Gastrocnemius medialis (tissue), 4 donors: ENCODE results near the gene EFNB2.

Experiments
- CTCF ChIP-seq, 5 experiments: fragments of 450-650 bp in 3 of 5; fragments of 200-600 bp in 2 of 5; sonication (generic) in 2 of 5; IDR thresholded peaks in 4 of 5; conservative IDR thresholded peaks in 1 of 5; 1 replicate in 4 of 5; 2 replicates in 1 of 5; pipeline ENCODE4 v1.5.1; 2016 to 2019; ENCODE audit warnings: antibody characterized with exemption in 5 of 5, mild to moderate bottlenecking in 3 of 5, moderate library complexity in 3 of 5
- POLR2A ChIP-seq, 2 donors: fragments of 450-650 bp; IDR thresholded peaks; one replicate each; pipeline ENCODE4 v1.6.1; 2017; ENCODE audit warnings: antibody characterized with exemption in 2 of 2, mild to moderate bottlenecking in 2 of 2, moderate library complexity in 2 of 2

GRCh38 chr13:106569233-106570095 is 34.0 kb upstream of the EFNB2 start:
- TF ChIP-seq CTCF (IDR thresholded peaks at IDR 0.05 in 4 of 5, conservative IDR thresholded peaks at IDR 0.05 in 1 of 5): no peak
- TF ChIP-seq POLR2A (IDR thresholded peaks at IDR 0.05): no peak
